Sigmoid colon (tissue), 7 donors: Measurements from ENCODE around the gene TSPAN5. TPM values are rescaled to one million over a fixed set of nuclear protein-coding genes. Genes with fewer than 3 reads are reported as not detected.
A peak's percentile ranks its signal among the peaks of the same experiment; 100 is the strongest.

Source experiments
- DNase-seq: peaks from one replicate; pipeline ENCODE4 v3.0.0-alpha.2; 2019
- H3K27ac ChIP-seq, 4 donors: fragments of 200-600 bp; sonication (generic); one replicate each; pipeline ENCODE4 v1.5.1; 2016 to 2019; ENCODE audit warnings: mild to moderate bottlenecking in 1 of 4
- H3K27me3 ChIP-seq, 3 donors: fragments of 200-600 bp; sonication (generic); one replicate each; pipeline ENCODE4 v1.5.1; 2019; ENCODE audit warnings: mild to moderate bottlenecking in 1 of 3
- H3K36me3 ChIP-seq, 4 donors: fragments of 200-600 bp; sonication (generic); one replicate each; pipeline ENCODE4 v1.5.1; 2016 to 2019
- H3K4me1 ChIP-seq, 4 donors: fragments of 200-600 bp; sonication (generic); one replicate each; pipeline ENCODE4 v1.5.1; 2017 to 2019
- H3K4me3 ChIP-seq, 4 donors: fragments of 200-600 bp; sonication (generic); one replicate each; pipeline ENCODE4 v1.5.1; 2017 to 2019; ENCODE audit warnings: mild to moderate bottlenecking in 2 of 4, moderate library complexity in 1 of 4
- H3K9me3 ChIP-seq, 4 donors: fragments of 200-600 bp in 3 of 4; sonication (generic) in 3 of 4; one replicate each; pipeline versions ENCODE4 v1.5.1 to v1.6.1; 2013 to 2019
- EP300 ChIP-seq, 4 donors: sonication (generic); formaldehyde crosslinking; IDR thresholded peaks; one replicate each; pipeline ENCODE4 v1.6.1; 2017; ENCODE audit warnings: antibody characterized with exemption in 4 of 4
- POLR2A ChIP-seq, 2 donors: fragments of 450-650 bp; IDR thresholded peaks; one replicate each; pipeline ENCODE4 v1.6.1; 2016; ENCODE audit warnings: antibody characterized with exemption in 2 of 2, mild to moderate bottlenecking in 2 of 2, moderate library complexity in 2 of 2
- POLR2AphosphoS5 ChIP-seq, 4 donors: sonication (generic); formaldehyde crosslinking; IDR thresholded peaks; one replicate each; pipeline ENCODE4 v1.6.1; 2017; ENCODE audit warnings: antibody characterized with exemption in 4 of 4
- WGBS, 2 donors: extraction: QIAGEN DNeasy Blood & Tissue Kit; methylation state at CpG; one replicate each; pipeline ENCODE4 v1.1.7; 2013; 5-methylcytosine and 5-hydroxymethylcytosine counted together
- intact Hi-C: fragments of 100-400 bp; cut with DNase I; formaldehyde crosslinking; loops from one replicate; pipeline ENCODE4 v1.15.1; 2023
- polyA plus RNA-seq, 3 donors: library from polyadenylated mRNA; stranded (reverse); fragments of 200-250 nt; gene quantifications; one replicate each; pipeline ENCODE4 v1.2.3, GENCODE V29; 2013
- total RNA-seq, 4 donors: library from RNA; depleted of rRNA; stranded (reverse); fragments of >200 nt; gene quantifications; one replicate each; pipeline ENCODE4 v1.1.0, GENCODE V29; 2016
- TF ChIP-seq, protein P1 (sequence below), 4 experiments: fragments of 450-650 bp in 3 of 4; fragments of 200-600 bp in 1 of 4; IDR thresholded peaks; one replicate each; pipeline ENCODE4 v1.5.1; 2016 to 2019; ENCODE audit warnings: antibody characterized with exemption in 4 of 4, mild to moderate bottlenecking in 3 of 4, moderate library complexity in 2 of 4
- donor health status: healthy with polysubstance abuse.
- donor health status: Bipolar disorder and iron deficiency.
- donor health status: healthy.

Gene TSPAN5
- total and polyA plus RNA-seq, 7 donors: 1.2 to 18.6 (median 11.2) TPM

DNA sequence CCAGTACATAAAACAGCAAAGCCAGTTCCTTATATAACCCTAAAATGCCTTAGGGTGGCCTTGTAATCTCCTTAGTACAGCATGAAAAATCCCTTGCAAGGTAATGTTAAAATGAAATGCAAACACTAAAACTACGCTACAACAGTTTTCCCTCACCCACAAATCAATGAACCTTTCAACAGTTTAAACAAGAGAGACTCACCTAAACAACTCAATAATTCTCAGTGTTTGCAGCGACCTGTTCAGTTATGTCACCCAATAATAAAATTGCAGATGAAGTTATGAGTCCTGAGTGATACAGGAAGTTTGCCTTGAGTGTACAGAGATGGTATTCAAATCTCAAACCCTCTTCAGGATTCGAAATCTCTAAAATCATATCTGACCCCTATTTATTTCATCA is 25.3 kb downstream of the TSPAN5 start:
- TF ChIP-seq EP300 (IDR thresholded peaks at IDR 0.05) (no peak), POLR2AphosphoS5 (IDR thresholded peaks at IDR 0.05) (no peak), POLR2A (IDR thresholded peaks at IDR 0.05) (no peak)
- TF ChIP-seq, protein P1, sequence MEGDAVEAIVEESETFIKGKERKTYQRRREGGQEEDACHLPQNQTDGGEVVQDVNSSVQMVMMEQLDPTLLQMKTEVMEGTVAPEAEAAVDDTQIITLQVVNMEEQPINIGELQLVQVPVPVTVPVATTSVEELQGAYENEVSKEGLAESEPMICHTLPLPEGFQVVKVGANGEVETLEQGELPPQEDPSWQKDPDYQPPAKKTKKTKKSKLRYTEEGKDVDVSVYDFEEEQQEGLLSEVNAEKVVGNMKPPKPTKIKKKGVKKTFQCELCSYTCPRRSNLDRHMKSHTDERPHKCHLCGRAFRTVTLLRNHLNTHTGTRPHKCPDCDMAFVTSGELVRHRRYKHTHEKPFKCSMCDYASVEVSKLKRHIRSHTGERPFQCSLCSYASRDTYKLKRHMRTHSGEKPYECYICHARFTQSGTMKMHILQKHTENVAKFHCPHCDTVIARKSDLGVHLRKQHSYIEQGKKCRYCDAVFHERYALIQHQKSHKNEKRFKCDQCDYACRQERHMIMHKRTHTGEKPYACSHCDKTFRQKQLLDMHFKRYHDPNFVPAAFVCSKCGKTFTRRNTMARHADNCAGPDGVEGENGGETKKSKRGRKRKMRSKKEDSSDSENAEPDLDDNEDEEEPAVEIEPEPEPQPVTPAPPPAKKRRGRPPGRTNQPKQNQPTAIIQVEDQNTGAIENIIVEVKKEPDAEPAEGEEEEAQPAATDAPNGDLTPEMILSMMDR (IDR thresholded peaks at IDR 0.05): no peak
- Histone ChIP-seq H3K4me1 (peaks cover 0 to 26% (median 14%) of the 10 kb centered on the region in 4 donors), H3K9me3 (no peaks in the 10 kb centered on the region), H3K4me3 (no peak overlapping the region), H3K27me3 (no peaks in the 10 kb centered on the region), H3K36me3 (no peaks in the 10 kb centered on the region), H3K27ac (no peak overlapping the region)
- no peak for DNase-seq
- intact Hi-C loops: no loop called here
- 83 to 91% methylated on average over 3 of the region's 3 CpGs for WGBS, 2 donors

- intact Hi-C loops: no loop called here
- Histone ChIP-seq H3K27me3 (no peaks in the 10 kb centered on the region), H3K4me1 (peaks cover 0 to 35% (median 23%) of the 10 kb centered on the region in 4 donors), H3K9me3 (no peaks in the 10 kb centered on the region), H3K36me3 (no peaks in the 10 kb centered on the region), H3K27ac (no peak overlapping the region), H3K4me3 (no peak overlapping the region)
- whole genome bisulfite sequencing, 2 donors: 91 to 92% methylated on average over 4 of the region's 4 CpGs
- TF ChIP-seq POLR2A (IDR thresholded peaks at IDR 0.05) (no peak), POLR2AphosphoS5 (IDR thresholded peaks at IDR 0.05) (no peak), EP300 (IDR thresholded peaks at IDR 0.05) (no peak)
- TF ChIP-seq, protein P1 (IDR thresholded peaks at IDR 0.05): no peak
- no peak for DNase-seq
Observed at GRCh38 chr4:98632258-98632657, 26.2 kb downstream of the TSPAN5 start.

DNA sequence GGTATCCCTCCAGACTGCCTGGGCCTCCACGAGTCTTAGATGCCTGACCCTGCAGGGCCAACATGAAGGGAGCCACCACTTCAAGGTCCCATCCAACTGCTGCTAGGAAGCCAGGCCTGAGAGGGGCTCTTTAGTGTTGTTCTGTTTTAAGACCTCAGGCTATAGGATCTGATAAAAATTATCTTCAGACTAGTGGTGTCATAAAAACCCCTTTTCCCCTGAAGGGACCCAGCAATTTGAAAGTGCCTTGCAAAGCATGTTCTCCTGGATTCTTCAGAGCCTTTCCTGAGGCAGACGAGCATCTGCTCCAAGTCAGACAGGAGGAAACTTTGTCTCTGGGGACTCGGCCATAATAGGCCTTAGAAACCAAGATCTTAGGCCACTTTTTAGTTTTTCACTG is 26.9 kb downstream of the TSPAN5 start:
- no peak for DNase-seq
- 81 to 83% methylated on average over 3 of the region's 3 CpGs for WGBS, 2 donors
- peaks cover 0 to 41% (median 30%) of the 10 kb centered on the region in 4 donors for H3K4me1 ChIP-seq
- no peak overlapping the region for H3K4me3 ChIP-seq
- H3K9me3 ChIP-seq: no peaks in the 10 kb centered on the region
- peak overlapping the region in 2 of 4 donors; percentile 51 to 53 for H3K27ac ChIP-seq
- TF ChIP-seq EP300 (IDR thresholded peaks at IDR 0.05): no peak
- TF ChIP-seq POLR2A (IDR thresholded peaks at IDR 0.05): no peak
- no peak for TF ChIP-seq POLR2AphosphoS5 (IDR thresholded peaks at IDR 0.05)
- TF ChIP-seq, protein P1 (IDR thresholded peaks at IDR 0.05): no peak
- no peaks in the 10 kb centered on the region for H3K27me3 ChIP-seq
- H3K36me3 ChIP-seq: no peaks in the 10 kb centered on the region
- intact Hi-C loops: no loop called here

DNA sequence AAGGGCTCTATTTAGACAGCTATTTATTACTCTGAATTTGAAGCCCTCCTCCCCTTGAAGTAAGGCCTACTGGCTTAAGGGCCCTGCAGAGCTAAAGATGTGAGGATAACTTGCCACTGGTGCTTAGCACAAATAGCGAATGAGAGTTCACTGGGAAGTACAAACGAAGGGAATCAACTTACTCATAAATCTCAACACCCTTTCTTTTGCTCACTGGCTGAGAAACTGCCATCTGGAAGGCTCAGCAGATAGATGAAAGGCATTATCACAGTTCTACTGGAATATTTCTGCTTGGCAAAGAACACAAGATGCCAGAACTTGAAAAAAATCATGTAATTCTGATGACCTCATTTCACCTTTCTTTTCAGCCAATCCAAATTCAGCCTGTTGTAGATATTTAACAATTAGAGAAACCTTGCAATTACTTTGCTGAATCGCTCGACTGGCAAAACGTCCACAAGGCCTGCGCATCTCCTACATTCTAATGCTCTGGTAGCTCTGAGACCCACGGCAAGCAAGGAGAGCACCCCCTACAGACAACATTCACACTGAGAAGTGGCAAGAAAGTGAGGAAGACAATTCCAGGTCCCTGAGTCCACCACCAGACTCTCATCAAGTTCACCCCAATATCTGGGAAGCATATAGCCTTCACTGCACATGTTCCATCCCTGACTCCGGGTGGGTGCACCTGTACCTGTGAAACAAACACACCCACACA is 27.5 kb downstream of the TSPAN5 start:
- no peak for DNase-seq
- intact Hi-C loops: no loop called here
- TF ChIP-seq POLR2A (IDR thresholded peaks at IDR 0.05): no peak
- no peak for TF ChIP-seq POLR2AphosphoS5 (IDR thresholded peaks at IDR 0.05)
- TF ChIP-seq EP300 (IDR thresholded peaks at IDR 0.05): no peak
- TF ChIP-seq, protein P1 (IDR thresholded peaks at IDR 0.05): no peak
- no peaks in the 10 kb centered on the region for H3K9me3 ChIP-seq
- no peaks in the 10 kb centered on the region for H3K36me3 ChIP-seq
- peak overlapping the region in 2 of 4 donors; percentile 51 to 53 for H3K27ac ChIP-seq
- no peak overlapping the region for H3K4me3 ChIP-seq
- no peaks in the 10 kb centered on the region for H3K27me3 ChIP-seq
- 88 to 92% methylated on average over 8 of the region's 8 CpGs for WGBS, 2 donors
- peaks cover 0 to 43% (median 35%) of the 10 kb centered on the region in 4 donors for H3K4me1 ChIP-seq
